ENCODE results near the gene ERMP1. TPM values are rescaled to one million over a fixed set of nuclear protein-coding genes. Genes with fewer than 3 reads are reported as not detected.

ERMP1 gene
- total RNA-seq, 1 experiment from 2014 or later: 34.7 TPM

DNA sequence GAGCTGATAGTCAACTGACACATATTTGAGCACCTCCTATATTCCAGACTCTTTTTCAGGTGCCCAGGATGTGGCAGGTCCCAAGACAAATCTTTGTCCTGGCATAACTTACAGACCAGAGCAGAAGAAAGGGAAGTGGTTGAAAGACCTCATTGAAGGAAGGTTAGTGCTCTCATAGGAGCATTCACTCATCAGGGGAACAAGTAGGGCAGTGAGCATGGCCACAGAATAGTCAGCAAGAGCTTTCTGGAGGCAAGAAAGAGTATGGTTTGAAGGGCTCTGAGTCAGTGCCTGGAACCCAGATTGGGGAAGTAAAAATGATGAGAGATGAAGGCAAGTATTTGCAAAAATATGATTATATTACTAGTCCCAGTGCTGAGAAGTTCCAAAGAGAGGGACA lies 25.0 kb upstream of the ERMP1 start:
- DNase-seq: no peak
- H3K27me3 ChIP-seq (replicated peaks; ENCODE audit: control insufficient read depth, insufficient read depth, low read length): no peaks in the 10 kb centered on the region
- H3K4me3 ChIP-seq (ENCODE audit: low read depth, low read length): no peak overlapping the region
- H3K36me3 ChIP-seq (ENCODE audit: control insufficient read depth, insufficient read depth, low read length): no peaks in the 10 kb centered on the region
- no peaks in the 10 kb centered on the region for H3K36me3 Mint-ChIP-seq (ENCODE audit: insufficient read depth, unreplicated experiment)
- BruUV-seq (replicated peaks): no TSS peak
- intact Hi-C loops (cut with micrococcal nuclease; ENCODE audit: unreplicated experiment): no loop called here
- ChIA-PET CTCF (no interaction called here), POLR2A (no interaction called here)
- H3K9me3 ChIP-seq: no peaks in the 10 kb centered on the region
- TF ChIP-seq, protein P1, sequence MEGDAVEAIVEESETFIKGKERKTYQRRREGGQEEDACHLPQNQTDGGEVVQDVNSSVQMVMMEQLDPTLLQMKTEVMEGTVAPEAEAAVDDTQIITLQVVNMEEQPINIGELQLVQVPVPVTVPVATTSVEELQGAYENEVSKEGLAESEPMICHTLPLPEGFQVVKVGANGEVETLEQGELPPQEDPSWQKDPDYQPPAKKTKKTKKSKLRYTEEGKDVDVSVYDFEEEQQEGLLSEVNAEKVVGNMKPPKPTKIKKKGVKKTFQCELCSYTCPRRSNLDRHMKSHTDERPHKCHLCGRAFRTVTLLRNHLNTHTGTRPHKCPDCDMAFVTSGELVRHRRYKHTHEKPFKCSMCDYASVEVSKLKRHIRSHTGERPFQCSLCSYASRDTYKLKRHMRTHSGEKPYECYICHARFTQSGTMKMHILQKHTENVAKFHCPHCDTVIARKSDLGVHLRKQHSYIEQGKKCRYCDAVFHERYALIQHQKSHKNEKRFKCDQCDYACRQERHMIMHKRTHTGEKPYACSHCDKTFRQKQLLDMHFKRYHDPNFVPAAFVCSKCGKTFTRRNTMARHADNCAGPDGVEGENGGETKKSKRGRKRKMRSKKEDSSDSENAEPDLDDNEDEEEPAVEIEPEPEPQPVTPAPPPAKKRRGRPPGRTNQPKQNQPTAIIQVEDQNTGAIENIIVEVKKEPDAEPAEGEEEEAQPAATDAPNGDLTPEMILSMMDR (IDR thresholded peaks at IDR 0.05; ENCODE audit: insufficient read depth in 1 of 2, low read depth in 1 of 2, low read length in 1 of 2, severe bottlenecking in 1 of 2, unreplicated experiment in 1 of 2): no peak
- H3K27me3 Mint-ChIP-seq (ENCODE audit: insufficient read depth, unreplicated experiment): no peaks in the 10 kb centered on the region
- no peaks in the 10 kb centered on the region for H3K4me1 Mint-ChIP-seq (ENCODE audit: low read depth, unreplicated experiment)
- H3K9me3 Mint-ChIP-seq (ENCODE audit: unreplicated experiment): no peaks in the 10 kb centered on the region
- H3K27ac Mint-ChIP-seq (ENCODE audit: unreplicated experiment): no peak overlapping the region
- H3K4me1 ChIP-seq: no peaks in the 10 kb centered on the region
- no peak overlapping the region for H3K4me3 Mint-ChIP-seq (ENCODE audit: unreplicated experiment)

DNA sequence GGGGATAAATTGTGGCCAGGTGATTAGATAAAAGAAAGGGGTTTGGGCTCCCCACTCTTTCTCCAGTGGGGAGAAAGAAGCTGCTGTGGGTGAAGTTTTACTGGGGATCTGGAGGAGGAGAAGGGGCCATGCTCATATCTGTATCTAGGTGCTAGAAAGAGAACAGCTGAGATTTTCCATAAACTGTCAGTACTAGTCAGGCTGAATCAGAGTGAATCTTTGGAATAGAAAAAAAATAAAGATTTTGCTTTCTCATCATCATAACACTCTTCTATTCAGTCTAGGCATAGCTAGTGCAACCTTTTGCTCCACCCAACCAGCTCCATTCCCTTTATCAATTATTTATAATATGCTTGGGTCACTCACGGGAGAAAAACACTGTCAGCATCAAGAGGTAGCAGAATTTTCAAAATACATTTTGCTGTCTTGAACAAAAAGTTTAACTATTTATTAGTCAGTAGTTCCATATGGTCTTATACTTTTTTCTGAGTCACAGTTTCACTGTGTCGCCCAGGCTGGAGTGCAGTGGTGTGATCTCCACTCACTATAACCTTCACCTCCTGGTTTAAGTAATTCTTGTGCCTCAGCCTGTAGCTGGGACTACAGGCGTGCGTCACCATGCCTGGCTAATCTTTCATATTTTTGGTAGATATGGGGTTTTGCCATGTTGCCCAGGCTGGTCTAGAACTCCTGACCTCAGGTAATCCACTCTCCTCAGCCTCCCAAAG lies 21.3 kb upstream of the ERMP1 start:
- intact Hi-C loops (cut with micrococcal nuclease; ENCODE audit: unreplicated experiment): no loop called here
- no peak for DNase-seq
- no peaks in the 10 kb centered on the region for H3K4me1 ChIP-seq
- H3K36me3 Mint-ChIP-seq (ENCODE audit: insufficient read depth, unreplicated experiment): no peaks in the 10 kb centered on the region
- ChIA-PET CTCF (no interaction called here), POLR2A (no interaction called here)
- H3K27me3 ChIP-seq (replicated peaks; ENCODE audit: control insufficient read depth, insufficient read depth, low read length): no peaks in the 10 kb centered on the region
- H3K27ac Mint-ChIP-seq (ENCODE audit: unreplicated experiment): no peak overlapping the region
- H3K9me3 Mint-ChIP-seq (ENCODE audit: unreplicated experiment): no peaks in the 10 kb centered on the region
- no TSS peak for BruUV-seq (replicated peaks)
- no peak overlapping the region for H3K4me3 Mint-ChIP-seq (ENCODE audit: unreplicated experiment)
- no peaks in the 10 kb centered on the region for H3K9me3 ChIP-seq
- no peaks in the 10 kb centered on the region for H3K4me1 Mint-ChIP-seq (ENCODE audit: low read depth, unreplicated experiment)
- no peak overlapping the region for H3K4me3 ChIP-seq (ENCODE audit: low read depth, low read length)
- no peaks in the 10 kb centered on the region for H3K36me3 ChIP-seq (ENCODE audit: control insufficient read depth, insufficient read depth, low read length)
- TF ChIP-seq, protein P1 (IDR thresholded peaks at IDR 0.05; ENCODE audit: insufficient read depth in 1 of 2, low read depth in 1 of 2, low read length in 1 of 2, severe bottlenecking in 1 of 2, unreplicated experiment in 1 of 2): no peak
- H3K27me3 Mint-ChIP-seq (ENCODE audit: insufficient read depth, unreplicated experiment): no peaks in the 10 kb centered on the region

- H3K4me1 Mint-ChIP-seq (ENCODE audit: low read depth, unreplicated experiment): no peaks in the 10 kb centered on the region
- no peaks in the 10 kb centered on the region for H3K9me3 Mint-ChIP-seq (ENCODE audit: unreplicated experiment)
- H3K36me3 Mint-ChIP-seq (ENCODE audit: insufficient read depth, unreplicated experiment): no peaks in the 10 kb centered on the region
- H3K4me3 Mint-ChIP-seq (ENCODE audit: unreplicated experiment): no peak overlapping the region
- ChIA-PET POLR2A (no interaction called here), CTCF (no interaction called here)
- no peak overlapping the region for H3K27ac Mint-ChIP-seq (ENCODE audit: unreplicated experiment)
- Histone ChIP-seq H3K4me1 (no peaks in the 10 kb centered on the region), H3K9me3 (no peaks in the 10 kb centered on the region), H3K4me3 (ENCODE audit: low read depth, low read length) (no peak overlapping the region), H3K36me3 (ENCODE audit: control insufficient read depth, insufficient read depth, low read length) (no peaks in the 10 kb centered on the region), H3K27me3 (replicated peaks; ENCODE audit: control insufficient read depth, insufficient read depth, low read length) (no peaks in the 10 kb centered on the region)
- no peak for DNase-seq
- intact Hi-C loops (cut with micrococcal nuclease; ENCODE audit: unreplicated experiment): no loop called here
- BruUV-seq (replicated peaks): no TSS peak
- TF ChIP-seq, protein P1 (IDR thresholded peaks at IDR 0.05; ENCODE audit: insufficient read depth in 1 of 2, low read depth in 1 of 2, low read length in 1 of 2, severe bottlenecking in 1 of 2, unreplicated experiment in 1 of 2): no peak
- H3K27me3 Mint-ChIP-seq (ENCODE audit: insufficient read depth, unreplicated experiment): no peaks in the 10 kb centered on the region
These were observed 20.7 kb upstream of the ERMP1 start for GRCh38 chr9:5853617-5854016.

Data from Caco-2 (cell line).